Measurements from ENCODE around the gene CDKN2B.

GRCh38 chr9:22030101-22030598, 21.0 kb upstream of the CDKN2B start:
- TF ChIP-seq CTCF (IDR thresholded peaks at IDR 0.05 in 8 of 11, conservative IDR thresholded peaks at IDR 0.05 in 3 of 11) = no peak
- no peak for TF ChIP-seq POLR2A (IDR thresholded peaks at IDR 0.05)
